Upper lobe of right lung (tissue), 1 donor: ENCODE data around the gene SEMA6A. TPM values are rescaled to one million over a fixed set of nuclear protein-coding genes. Genes with fewer than 3 reads are reported as not detected.

Source experiments
- ATAC-seq: fragments of 200-7000 bp; cut with Tn5 transposase; one replicate; pipeline ENCODE4 v1.9.1; 2020; ENCODE audit warnings: mild to moderate bottlenecking, moderate library complexity
- DNase-seq: peaks from one replicate; pipeline ENCODE4 v3.0.0-alpha.2; 2020
- H3K27ac ChIP-seq: fragments of 200-600 bp; one replicate; pipeline ENCODE4 v1.8.0; 2022
- H3K27me3 ChIP-seq: fragments of 200-600 bp; one replicate; pipeline ENCODE4 v1.8.0; 2022; ENCODE audit warnings: mild to moderate bottlenecking
- H3K36me3 ChIP-seq: fragments of 200-600 bp; one replicate; pipeline ENCODE4 v1.8.0; 2022
- H3K4me1 ChIP-seq: fragments of 200-600 bp; one replicate; pipeline ENCODE4 v1.8.0; 2022
- H3K4me3 ChIP-seq: fragments of 200-600 bp; one replicate; pipeline ENCODE4 v1.8.0; 2022; ENCODE audit warnings: mild to moderate bottlenecking
- H3K9me3 ChIP-seq: fragments of 200-600 bp; one replicate; pipeline ENCODE4 v1.8.0; 2022
- CTCF ChIP-seq: fragments of 200-600 bp; IDR thresholded peaks from one replicate; pipeline ENCODE4 v1.8.0; 2022; ENCODE audit warnings: antibody characterized with exemption
- intact Hi-C: fragments of 100-400 bp; cut with DNase I; formaldehyde crosslinking; loops from one replicate; pipeline ENCODE4 v1.11.0; 2022
- total RNA-seq: library from RNA; stranded (reverse); fragmentation: NEBNext Ultra II Directional; extraction: Animal tissue kit (Norgen Biotek cat#: 25700); gene quantifications from one replicate; pipeline ENCODE4 v1.2.1, GENCODE V29; 2021
- donor health status: DM: no; HTN: yes; CAD: no; lungs with severe emphysema.

The SEMA6A gene
- total RNA-seq, 1 donor from 2014 or later = 33.3 TPM

- intact Hi-C loops = no loop called here
These were observed 65.0 kb downstream of the SEMA6A start for GRCh38 chr5:116509483-116510244.

GRCh38 chr5:116508835-116509234, 65.8 kb downstream of the SEMA6A start:
- ATAC-seq (no peak), DNase-seq (no peak)
- Histone ChIP-seq H3K4me3 (no peak overlapping the region), H3K4me1 (peaks cover 13% of the 10 kb centered on the region), H3K27me3 (no peaks in the 10 kb centered on the region), H3K36me3 (no peaks in the 10 kb centered on the region), H3K27ac (no peak overlapping the region), H3K9me3 (no peaks in the 10 kb centered on the region)
- TF ChIP-seq CTCF = no peak
- intact Hi-C loops = no loop called here

More at GRCh38 chr5:116509483-116510244, 65.0 kb downstream of the SEMA6A start:
- Histone ChIP-seq H3K27me3 (no peaks in the 10 kb centered on the region), H3K9me3 (no peaks in the 10 kb centered on the region), H3K27ac (no peak overlapping the region), H3K4me3 (no peak overlapping the region), H3K4me1 (peaks cover 13% of the 10 kb centered on the region), H3K36me3 (no peaks in the 10 kb centered on the region)
- no peak for DNase-seq
- TF ChIP-seq CTCF = no peak
- ATAC-seq = no peak

- H3K4me3 ChIP-seq = no peak overlapping the region
- ATAC-seq (no peak), DNase-seq (no peak)
- H3K27ac ChIP-seq = no peak overlapping the region
- H3K4me1 ChIP-seq = peaks cover 13% of the 10 kb centered on the region
- intact Hi-C loops = no loop called here
- no peaks in the 10 kb centered on the region for H3K36me3 ChIP-seq
- no peaks in the 10 kb centered on the region for H3K27me3 ChIP-seq
- no peak for TF ChIP-seq CTCF
- no peaks in the 10 kb centered on the region for H3K9me3 ChIP-seq
These were observed 66.5 kb downstream of the SEMA6A start for GRCh38 chr5:116507941-116508655.

- intact Hi-C loops = no loop called here
- Histone ChIP-seq H3K36me3 (no peaks in the 10 kb centered on the region), H3K27me3 (no peaks in the 10 kb centered on the region), H3K27ac (no peak overlapping the region), H3K9me3 (no peaks in the 10 kb centered on the region), H3K4me3 (no peak overlapping the region), H3K4me1 (peaks cover 16% of the 10 kb centered on the region)
- no peak for ATAC-seq
- TF ChIP-seq CTCF = no peak
- DNase-seq = no peak
These were observed 67.5 kb downstream of the SEMA6A start for GRCh38 chr5:116507051-116507537.

GRCh38 chr5:116506488-116506887, 68.1 kb downstream of the SEMA6A start:
- H3K36me3 ChIP-seq = no peaks in the 10 kb centered on the region
- intact Hi-C loops = no loop called here
- peaks cover 20% of the 10 kb centered on the region for H3K4me1 ChIP-seq
- ATAC-seq (no peak), DNase-seq (no peak)
- TF ChIP-seq CTCF = no peak
- H3K27ac ChIP-seq = no peak overlapping the region
- no peaks in the 10 kb centered on the region for H3K9me3 ChIP-seq
- H3K27me3 ChIP-seq = no peaks in the 10 kb centered on the region
- no peak overlapping the region for H3K4me3 ChIP-seq
